Gastrocnemius medialis (tissue), 4 donors: ENCODE measurements around the gene KLHL9. TPM values are rescaled to one million over a fixed set of nuclear protein-coding genes. Genes with fewer than 3 reads are reported as not detected.

Source experiments
- ATAC-seq, 2 donors: fragments of 150-250 bp; one replicate each; pipeline ENCODE4 v1.9.1; 2016
- DNase-seq, 2 donors: peaks; one replicate each; pipeline ENCODE4 v3.0.0-alpha.2; 2019
- H3K27ac ChIP-seq, 4 donors: fragments of 200-600 bp; sonication (generic); 1 replicate in 1 of 4; 2 replicates in 3 of 4; pipeline ENCODE4 v1.5.1; 2016 to 2018; ENCODE audit warnings: mild to moderate bottlenecking in 2 of 4, moderate library complexity in 1 of 4
- H3K27me3 ChIP-seq, 3 donors: fragments of 200-600 bp; sonication (generic) in 2 of 3; 1 replicate in 1 of 3; 2 replicates in 2 of 3; pipeline versions ENCODE4 v1.5.1 to v1.6.0; 2016 to 2019; ENCODE audit warnings: mild to moderate bottlenecking in 1 of 3, moderate library complexity in 1 of 3
- H3K36me3 ChIP-seq, 2 donors: fragments of 200-600 bp; sonication (generic) in 1 of 2; one replicate each; pipeline ENCODE4 v1.5.1; 2017 to 2018
- H3K4me1 ChIP-seq, 2 donors: fragments of 200-600 bp; sonication (generic) in 1 of 2; one replicate each; pipeline ENCODE4 v1.5.1; 2016 to 2017; ENCODE audit warnings: mild to moderate bottlenecking in 2 of 2
- H3K4me3 ChIP-seq, 4 donors: fragments of 200-600 bp; sonication (generic) in 3 of 4; 1 replicate in 1 of 4; 2 replicates in 3 of 4; pipeline ENCODE4 v1.5.1; 2016 to 2019; ENCODE audit warnings: mild to moderate bottlenecking in 2 of 4
- H3K9me3 ChIP-seq, 3 donors: fragments of 200-600 bp; sonication (generic) in 2 of 3; 1 replicate in 1 of 3; 2 replicates in 2 of 3; pipeline ENCODE4 v1.5.1; 2016 to 2019
- POLR2A ChIP-seq, 2 donors: fragments of 450-650 bp; IDR thresholded peaks; one replicate each; pipeline ENCODE4 v1.6.1; 2017; ENCODE audit warnings: antibody characterized with exemption in 2 of 2, mild to moderate bottlenecking in 2 of 2, moderate library complexity in 2 of 2
- in situ Hi-C, 4 donors: fragments of 200-750 bp; cut with MboI; loops; one replicate each; pipeline versions ENCODE4 v1.15.0 to v1.8.0; 2017; ENCODE audit warnings: low sequenced_read_pairs in 4 of 4
- intact Hi-C: fragments of 100-400 bp; cut with DNase I; formaldehyde crosslinking; loops from one replicate; pipeline ENCODE4 v1.15.1; 2023; ENCODE audit warnings: low total_unique reads
- total RNA-seq, 4 donors: library from RNA; depleted of rRNA; stranded (reverse); fragments of >200 nt; gene quantifications; one replicate each; pipeline versions ENCODE4 v1.1.0 to v1.2.3, GENCODE V29; 2016
- TF ChIP-seq, protein P1 (sequence below), 5 experiments: fragments of 450-650 bp in 3 of 5; fragments of 200-600 bp in 2 of 5; sonication (generic) in 2 of 5; IDR thresholded peaks in 4 of 5; conservative IDR thresholded peaks in 1 of 5; 1 replicate in 4 of 5; 2 replicates in 1 of 5; pipeline ENCODE4 v1.5.1; 2016 to 2019; ENCODE audit warnings: antibody characterized with exemption in 5 of 5, mild to moderate bottlenecking in 3 of 5, moderate library complexity in 3 of 5

Gene KLHL9
- total RNA-seq, 4 donors from 2014 or later, result 5.2 to 8.2 (median 6.5) TPM

- Histone ChIP-seq H3K27me3 (no peaks in the 10 kb centered on the region), H3K9me3 (no peaks in the 10 kb centered on the region), H3K36me3 (peaks cover 0 to 5% of the 10 kb centered on the region in 2 donors), H3K27ac (no peak overlapping the region), H3K4me3 (no peak overlapping the region), H3K4me1 (no peaks in the 10 kb centered on the region)
- TF ChIP-seq, protein P1, sequence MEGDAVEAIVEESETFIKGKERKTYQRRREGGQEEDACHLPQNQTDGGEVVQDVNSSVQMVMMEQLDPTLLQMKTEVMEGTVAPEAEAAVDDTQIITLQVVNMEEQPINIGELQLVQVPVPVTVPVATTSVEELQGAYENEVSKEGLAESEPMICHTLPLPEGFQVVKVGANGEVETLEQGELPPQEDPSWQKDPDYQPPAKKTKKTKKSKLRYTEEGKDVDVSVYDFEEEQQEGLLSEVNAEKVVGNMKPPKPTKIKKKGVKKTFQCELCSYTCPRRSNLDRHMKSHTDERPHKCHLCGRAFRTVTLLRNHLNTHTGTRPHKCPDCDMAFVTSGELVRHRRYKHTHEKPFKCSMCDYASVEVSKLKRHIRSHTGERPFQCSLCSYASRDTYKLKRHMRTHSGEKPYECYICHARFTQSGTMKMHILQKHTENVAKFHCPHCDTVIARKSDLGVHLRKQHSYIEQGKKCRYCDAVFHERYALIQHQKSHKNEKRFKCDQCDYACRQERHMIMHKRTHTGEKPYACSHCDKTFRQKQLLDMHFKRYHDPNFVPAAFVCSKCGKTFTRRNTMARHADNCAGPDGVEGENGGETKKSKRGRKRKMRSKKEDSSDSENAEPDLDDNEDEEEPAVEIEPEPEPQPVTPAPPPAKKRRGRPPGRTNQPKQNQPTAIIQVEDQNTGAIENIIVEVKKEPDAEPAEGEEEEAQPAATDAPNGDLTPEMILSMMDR (IDR thresholded peaks at IDR 0.05 in 4 of 5, conservative IDR thresholded peaks at IDR 0.05 in 1 of 5), result no peak
- TF ChIP-seq POLR2A (IDR thresholded peaks at IDR 0.05), result no peak
- in situ Hi-C loops, result loop anchor here in 1 of 4 donors (5.0 kb wide), 1 partner anchor 476 kb away; no protein-coding TSS in a partner anchor
- ATAC-seq (no peak), DNase-seq (no peak)
- intact Hi-C loops, result no loop called here
Observed at GRCh38 chr9:21316032-21316842, 19.0 kb downstream of the KLHL9 start.

- no peak for ATAC-seq
- Histone ChIP-seq H3K4me3 (no peak overlapping the region), H3K27ac (no peak overlapping the region), H3K27me3 (no peaks in the 10 kb centered on the region), H3K9me3 (no peaks in the 10 kb centered on the region), H3K36me3 (no peaks in the 10 kb centered on the region), H3K4me1 (no peaks in the 10 kb centered on the region)
- DNase-seq, result no peak
- intact Hi-C loops (no loop called here), in situ Hi-C loops (no loop called here)
- TF ChIP-seq, protein P1 (IDR thresholded peaks at IDR 0.05 in 4 of 5, conservative IDR thresholded peaks at IDR 0.05 in 1 of 5), result no peak
- no peak for TF ChIP-seq POLR2A (IDR thresholded peaks at IDR 0.05)
Observed at GRCh38 chr9:21314152-21314551, 21.1 kb downstream of the KLHL9 start.

DNA sequence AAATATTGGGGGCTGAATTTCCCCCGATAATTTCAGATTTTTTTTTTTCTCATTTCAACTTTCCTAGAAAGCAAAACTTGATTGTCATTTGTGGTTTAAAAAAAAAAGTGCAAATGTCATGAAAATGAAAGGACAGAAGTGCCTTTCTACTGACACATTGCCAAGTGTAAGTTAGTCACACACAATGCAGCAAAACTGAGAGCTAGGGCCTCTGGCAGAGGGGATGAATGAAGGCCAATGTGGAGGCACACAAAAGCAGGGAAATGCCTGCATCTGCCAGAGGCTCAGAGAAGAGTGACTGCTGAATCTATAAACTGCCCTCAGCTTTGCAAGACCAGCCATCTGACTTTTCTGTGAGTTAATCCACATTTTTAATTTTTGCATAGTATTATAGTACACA, 23.3 kb downstream of the KLHL9 start:
- Histone ChIP-seq H3K4me1 (no peaks in the 10 kb centered on the region), H3K27me3 (no peaks in the 10 kb centered on the region), H3K4me3 (no peak overlapping the region), H3K36me3 (no peaks in the 10 kb centered on the region), H3K27ac (no peak overlapping the region), H3K9me3 (no peaks in the 10 kb centered on the region)
- in situ Hi-C loops, result no loop called here
- DNase-seq (no peak), ATAC-seq (no peak)
- intact Hi-C loops, result no loop called here
- TF ChIP-seq, protein P1 (IDR thresholded peaks at IDR 0.05 in 4 of 5, conservative IDR thresholded peaks at IDR 0.05 in 1 of 5), result no peak
- TF ChIP-seq POLR2A (IDR thresholded peaks at IDR 0.05), result no peak

- Histone ChIP-seq H3K9me3 (no peaks in the 10 kb centered on the region), H3K4me1 (no peaks in the 10 kb centered on the region), H3K4me3 (no peak within 1 kb of the TSS), H3K36me3 (no peaks in the 10 kb centered on the region), H3K27ac (no peak within 1 kb of the TSS), H3K27me3 (no peaks in the 10 kb centered on the region)
- TF ChIP-seq POLR2A (IDR thresholded peaks at IDR 0.05), result no peak
- TF ChIP-seq, protein P1 (IDR thresholded peaks at IDR 0.05 in 4 of 5, conservative IDR thresholded peaks at IDR 0.05 in 1 of 5), result no peak
- DNase-seq (no peak), ATAC-seq (no peak)
- in situ Hi-C loops, result no loop called here
- intact Hi-C loops, result no loop called here
Observed at GRCh38 chr9:21305213-21305612, 30.0 kb downstream of the KLHL9 start, which contains the start of gene IFNA5. Gene IFNA5, minus strand, starts transcription at chr9:21305313. Its CDS starts 57 bp downstream, at chr9:21305256.
